ENCODE data around the gene TMEM218.

The TMEM218 gene

DNA sequence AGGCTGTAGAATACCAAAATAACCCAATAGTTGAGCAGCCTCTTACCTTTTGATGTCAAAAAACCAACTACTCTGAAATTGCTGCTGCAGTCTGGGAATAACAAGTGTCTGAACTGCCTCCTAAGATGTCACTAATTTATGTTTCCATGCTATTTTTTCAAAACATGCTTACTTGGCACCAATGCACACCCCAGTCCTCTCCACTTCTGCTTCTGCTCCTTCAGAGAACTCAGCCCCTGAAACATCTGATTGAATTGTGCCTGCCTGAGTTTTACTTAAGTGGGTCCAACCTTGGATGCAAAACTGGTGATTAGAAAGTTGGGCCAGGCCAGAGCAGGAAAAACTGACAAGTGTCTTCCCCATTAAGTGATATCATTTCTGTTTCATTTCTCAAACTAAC lies 24.6 kb upstream of the TMEM218 start:
- ChIA-PET POLR2A (no interaction called here), CTCF (interaction anchor here (1.5 kb wide), 1 partner anchor 46 kb away, joined by 4 read pairs; no protein-coding TSS in a partner anchor)
- no peak for DNase-seq (ENCODE audit: extremely low spot score)
- TF ChIP-seq, protein P1, sequence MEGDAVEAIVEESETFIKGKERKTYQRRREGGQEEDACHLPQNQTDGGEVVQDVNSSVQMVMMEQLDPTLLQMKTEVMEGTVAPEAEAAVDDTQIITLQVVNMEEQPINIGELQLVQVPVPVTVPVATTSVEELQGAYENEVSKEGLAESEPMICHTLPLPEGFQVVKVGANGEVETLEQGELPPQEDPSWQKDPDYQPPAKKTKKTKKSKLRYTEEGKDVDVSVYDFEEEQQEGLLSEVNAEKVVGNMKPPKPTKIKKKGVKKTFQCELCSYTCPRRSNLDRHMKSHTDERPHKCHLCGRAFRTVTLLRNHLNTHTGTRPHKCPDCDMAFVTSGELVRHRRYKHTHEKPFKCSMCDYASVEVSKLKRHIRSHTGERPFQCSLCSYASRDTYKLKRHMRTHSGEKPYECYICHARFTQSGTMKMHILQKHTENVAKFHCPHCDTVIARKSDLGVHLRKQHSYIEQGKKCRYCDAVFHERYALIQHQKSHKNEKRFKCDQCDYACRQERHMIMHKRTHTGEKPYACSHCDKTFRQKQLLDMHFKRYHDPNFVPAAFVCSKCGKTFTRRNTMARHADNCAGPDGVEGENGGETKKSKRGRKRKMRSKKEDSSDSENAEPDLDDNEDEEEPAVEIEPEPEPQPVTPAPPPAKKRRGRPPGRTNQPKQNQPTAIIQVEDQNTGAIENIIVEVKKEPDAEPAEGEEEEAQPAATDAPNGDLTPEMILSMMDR (IDR thresholded peaks at IDR 0.05; ENCODE audit: control extremely low read depth, extremely low read depth, low read depth, missing control alignments) = no peak

DNA sequence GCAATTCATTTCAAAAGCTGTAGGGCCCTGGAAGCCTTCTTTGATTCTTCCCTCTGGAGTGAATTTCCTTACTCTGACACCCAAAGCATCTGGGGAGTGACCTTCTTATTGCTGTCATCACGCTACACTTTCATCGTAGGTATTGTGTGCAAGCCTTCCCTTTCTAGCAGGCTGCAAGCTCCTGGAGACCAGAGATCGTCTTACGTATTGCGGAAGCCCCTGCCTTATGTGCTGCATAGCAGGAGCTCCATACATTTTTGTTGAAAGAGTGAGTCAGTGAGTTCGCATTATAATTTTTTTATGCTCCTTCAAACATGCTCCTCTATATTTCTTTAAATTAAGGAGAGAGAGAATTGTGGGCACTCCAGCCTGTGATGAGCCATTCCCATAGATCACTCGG lies 21.2 kb upstream of the TMEM218 start:
- no peak for DNase-seq (ENCODE audit: extremely low spot score)
- TF ChIP-seq, protein P1 (IDR thresholded peaks at IDR 0.05; ENCODE audit: control extremely low read depth, extremely low read depth, low read depth, missing control alignments) = no peak
- CTCF ChIA-PET = interaction anchor here (1.3 to 2.0 kb wide), 2 partner anchors 10 to 20 kb away, joined by 4 to 7 read pairs; no protein-coding TSS in a partner anchor
- POLR2A ChIA-PET = no interaction called here

DNA sequence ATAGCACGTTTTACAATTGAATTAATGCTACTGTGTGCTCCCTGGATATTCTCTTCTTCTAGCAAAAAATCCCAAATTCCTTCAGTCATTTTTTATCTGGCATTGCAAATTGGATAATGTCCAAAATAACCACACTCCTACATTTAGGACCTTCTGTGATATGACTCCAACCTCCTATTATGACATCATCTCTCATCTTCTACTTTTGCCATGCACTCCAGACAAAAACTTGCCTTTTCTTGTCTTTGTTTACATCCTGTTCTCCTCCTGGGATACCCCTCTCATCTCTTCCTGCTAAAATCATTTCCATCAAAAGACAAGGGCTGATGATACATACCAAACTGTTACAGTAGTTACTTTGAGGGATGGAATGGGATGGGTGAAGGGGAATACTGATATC lies 20.6 kb upstream of the TMEM218 start:
- CTCF ChIA-PET = interaction anchor here (1.3 to 2.0 kb wide), 2 partner anchors 10 to 20 kb away, joined by 4 to 7 read pairs; no protein-coding TSS in a partner anchor
- POLR2A ChIA-PET = no interaction called here
- DNase-seq (ENCODE audit: extremely low spot score) = no peak
- TF ChIP-seq, protein P1 (IDR thresholded peaks at IDR 0.05; ENCODE audit: control extremely low read depth, extremely low read depth, low read depth, missing control alignments) = no peak

DNA sequence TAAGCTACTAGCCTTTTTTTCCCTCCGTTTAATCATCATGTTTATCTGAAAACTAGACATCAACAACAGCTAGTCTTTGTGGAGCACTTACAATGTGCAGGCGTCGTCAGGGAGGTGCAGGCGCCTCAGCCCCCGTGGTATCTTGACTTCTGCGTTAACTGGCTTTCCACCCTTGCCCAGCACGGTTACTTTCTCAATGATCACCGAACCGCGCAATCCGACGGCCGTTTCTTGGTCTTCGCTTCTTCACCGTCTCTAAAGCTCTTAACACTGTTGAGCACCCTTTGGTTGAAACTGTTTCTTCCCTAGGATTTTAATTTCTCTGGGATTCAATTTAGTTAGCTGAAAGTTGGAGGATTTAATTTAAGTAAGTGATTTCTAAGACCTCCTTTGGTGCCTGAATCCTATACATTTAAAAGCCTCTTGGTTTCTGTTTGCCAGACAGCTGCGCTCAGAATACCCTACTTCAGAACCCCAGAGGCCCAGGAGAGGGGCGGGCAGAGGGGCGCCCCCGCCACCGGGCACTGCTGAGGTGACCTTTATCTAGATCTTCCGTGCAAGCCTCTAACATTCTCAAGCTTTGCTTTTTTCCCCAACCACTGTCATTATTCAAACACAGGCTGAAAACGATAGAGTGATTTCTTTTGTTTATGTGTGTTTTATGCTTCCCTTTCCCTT lies 18.0 kb upstream of the TMEM218 start:
- CTCF ChIA-PET = interaction anchor here (0.9 to 2.6 kb wide), 3 partner anchors 11 to 33 kb away, joined by 3 to 16 read pairs (median 3); no protein-coding TSS in a partner anchor

DNA sequence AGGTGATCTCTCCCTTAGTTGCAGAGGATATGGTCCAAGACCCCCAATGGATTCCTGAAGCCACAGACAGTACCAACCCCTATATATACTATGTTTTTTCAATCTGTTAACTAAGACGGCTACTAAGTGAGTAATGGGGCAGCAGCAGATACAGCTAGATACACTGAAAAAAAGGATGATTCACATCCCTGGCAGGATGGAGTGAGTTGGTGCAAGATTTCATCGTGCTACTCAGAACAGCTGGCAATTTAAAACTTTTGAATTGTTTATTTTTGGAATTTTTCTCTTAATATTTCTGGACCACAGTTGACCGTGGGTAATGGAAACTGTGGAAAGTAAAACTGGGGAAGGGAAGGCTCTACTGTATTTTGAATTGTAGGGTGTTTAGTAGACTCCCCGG lies 17.0 kb upstream of the TMEM218 start:
- DNase-seq (ENCODE audit: extremely low spot score) = no peak
- TF ChIP-seq, protein P1 (IDR thresholded peaks at IDR 0.05; ENCODE audit: control extremely low read depth, extremely low read depth, low read depth, missing control alignments) = no peak
- ChIA-PET CTCF (interaction anchor here (2.6 kb wide), 1 partner anchor 13 kb away, joined by 16 read pairs; no protein-coding TSS in a partner anchor), POLR2A (no interaction called here)

More for the DNA sequence above, 18.0 kb upstream of the TMEM218 start:
- POLR2A ChIA-PET = no interaction called here
- no peak for DNase-seq (ENCODE audit: extremely low spot score)
- TF ChIP-seq, protein P1 (IDR thresholded peaks at IDR 0.05; ENCODE audit: control extremely low read depth, extremely low read depth, low read depth, missing control alignments) = no peak

DNA sequence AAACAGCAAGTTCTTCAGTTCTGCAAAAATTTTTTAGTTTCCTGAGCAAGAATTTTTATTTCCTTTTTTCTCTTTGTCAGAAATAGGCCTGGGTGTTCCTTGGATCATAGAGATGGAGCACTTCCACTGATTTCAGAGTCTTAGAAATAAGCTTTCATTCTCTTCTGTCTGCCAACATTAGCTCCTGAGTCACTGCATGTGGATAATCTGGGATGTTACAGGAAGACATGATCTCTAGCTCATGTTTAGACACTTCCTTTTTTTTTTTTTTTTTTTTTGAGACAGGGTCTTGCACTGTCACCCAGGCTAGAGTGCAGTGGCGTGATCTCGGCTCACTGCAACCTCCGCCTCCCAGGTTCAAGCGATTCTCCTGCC lies 13.2 kb upstream of the TMEM218 start:
- DNase-seq (ENCODE audit: extremely low spot score) = no peak
- ChIA-PET POLR2A (no interaction called here), CTCF (interaction anchor here (1.1 to 4.8 kb wide), 10 partner anchors 12 to 229 kb away, joined by 3 to 48 read pairs (median 4); partner anchors contain the start of genes CCDC15 and TMEM218)
- TF ChIP-seq, protein P1 (IDR thresholded peaks at IDR 0.05; ENCODE audit: control extremely low read depth, extremely low read depth, low read depth, missing control alignments) = no peak

All from GM10248 (cell line).